Hematopoietic multipotent progenitor cell treated with erythropoietin and hydrocortisone succinate and interleukin-3 and kit ligand, for 17 days (in vitro differentiated cells): ENCODE results near the gene ITGA7.

Source experiments
- DNase-seq: peaks from one replicate; pipeline ENCODE4 v3.0.0-alpha.2; 2015; ENCODE audit warnings: low spot score

The ITGA7 gene

GRCh38 chr12:55642669-55643068 lies 65.0 kb downstream of the ITGA7 start:
- no peak for DNase-seq

GRCh38 chr12:55642267-55642666 lies 65.4 kb downstream of the ITGA7 start:
- DNase-seq: no peak

- DNase-seq: no peak
Measured at GRCh38 chr12:55641595-55641994, 66.1 kb downstream of the ITGA7 start.

- DNase-seq: no peak
Measured at GRCh38 chr12:55637467-55637866, 70.2 kb downstream of the ITGA7 start.

GRCh38 chr12:55636853-55637252 lies 70.9 kb downstream of the ITGA7 start, which contains the start of gene OR10P1:
OR10P1 (plus strand) TSS chr12:55636892; CDS start chr12:55636892, 0 bp downstream.
- DNase-seq: no peak

GRCh38 chr12:55636116-55636655 lies 71.5 kb downstream of the ITGA7 start:
- DNase-seq: no peak
